ENCODE measurements around the gene OGN.

Gene OGN

DNA sequence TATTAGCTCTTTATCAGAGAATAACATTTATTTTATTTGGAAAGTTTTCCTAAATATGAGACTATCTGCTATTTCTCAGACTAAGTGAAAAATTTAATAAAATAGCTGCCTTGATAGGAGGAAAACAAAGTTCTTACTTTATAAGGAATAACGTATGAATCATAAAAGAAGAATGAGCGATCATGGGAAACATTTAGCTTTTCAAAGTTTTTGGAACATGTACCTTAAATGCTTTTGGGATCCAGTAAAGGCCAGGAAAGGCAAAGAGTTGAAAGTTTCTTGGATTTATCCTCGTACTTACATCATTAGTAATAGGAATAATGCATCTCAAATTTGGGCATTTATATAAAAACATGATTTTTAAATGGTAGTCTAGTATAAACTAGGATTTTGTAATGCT lies 19.4 kb downstream of the OGN start:
- Histone ChIP-seq H3K27me3 (no peaks in the 10 kb centered on the region), H3K9ac (no peak overlapping the region), H3K36me3 (peaks cover 13% of the 10 kb centered on the region; the same call in 1 of the 2 replicates), H3K27ac (no peak overlapping the region), H3K4me3 (no peak overlapping the region), H3K4me2 (no peak overlapping the region), H4K20me1 (no peaks in the 10 kb centered on the region), H3K4me1 (no peaks in the 10 kb centered on the region), H3K9me3 (no peaks in the 10 kb centered on the region)
- TF ChIP-seq Cebpa-rat (IDR thresholded peaks at IDR 0.05), result no peak

DNA sequence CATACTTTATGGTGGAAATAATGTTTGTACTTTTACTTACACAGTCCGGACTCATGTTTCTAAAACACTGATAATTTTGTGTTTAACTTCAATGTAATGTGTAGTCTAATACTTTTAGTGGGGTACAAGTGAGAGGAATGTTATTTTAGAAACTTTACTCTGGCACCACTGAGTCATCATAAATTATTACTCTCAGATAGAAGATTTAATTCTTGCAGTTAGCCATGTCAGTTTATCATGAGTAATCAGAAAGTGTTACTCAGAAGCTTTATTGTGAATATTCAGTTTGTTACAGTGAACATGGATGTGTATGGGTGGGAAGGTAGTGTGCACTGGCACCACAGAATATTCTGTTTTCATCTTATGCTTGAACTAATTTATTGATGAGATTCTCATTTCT lies 20.0 kb downstream of the OGN start:
- Histone ChIP-seq H3K27me3 (no peaks in the 10 kb centered on the region), H3K4me3 (no peak overlapping the region), H3K4me1 (no peaks in the 10 kb centered on the region), H3K4me2 (no peak overlapping the region), H3K36me3 (peaks cover 13% of the 10 kb centered on the region; the same call in 1 of the 2 replicates), H4K20me1 (no peaks in the 10 kb centered on the region), H3K9ac (no peak overlapping the region), H3K9me3 (no peaks in the 10 kb centered on the region), H3K27ac (no peak overlapping the region)
- no peak for TF ChIP-seq Cebpa-rat (IDR thresholded peaks at IDR 0.05)

DNA sequence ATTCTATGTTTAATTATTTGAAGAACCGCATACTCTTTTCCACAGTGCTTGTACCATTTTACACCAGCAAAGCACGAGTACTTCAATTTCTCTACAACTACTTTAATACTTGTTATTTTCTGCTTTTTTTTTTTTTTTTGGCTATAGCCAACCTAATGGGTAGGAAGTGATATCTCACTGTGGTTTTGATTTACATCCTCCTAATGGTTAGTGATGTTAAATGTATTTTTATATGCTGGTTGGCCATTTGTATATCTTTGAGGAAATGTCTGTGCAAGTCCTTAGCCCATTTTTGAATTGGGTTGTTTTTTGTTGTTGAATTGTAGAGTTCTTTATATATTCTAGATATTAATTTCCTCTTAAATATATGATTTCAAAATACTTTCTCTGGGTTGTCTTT lies 22.6 kb downstream of the OGN start:
- H3K4me1 ChIP-seq, result no peaks in the 10 kb centered on the region
- H3K4me3 ChIP-seq, result no peak overlapping the region
- peaks cover 13% of the 10 kb centered on the region for H3K36me3 ChIP-seq
- no peak for TF ChIP-seq Cebpa-rat (IDR thresholded peaks at IDR 0.05)
- H4K20me1 ChIP-seq, result no peaks in the 10 kb centered on the region
- no peak overlapping the region for H3K27ac ChIP-seq
- no peak overlapping the region for H3K4me2 ChIP-seq
- no peaks in the 10 kb centered on the region for H3K9me3 ChIP-seq
- H3K27me3 ChIP-seq, result no peaks in the 10 kb centered on the region
- H3K9ac ChIP-seq, result no peak overlapping the region

DNA sequence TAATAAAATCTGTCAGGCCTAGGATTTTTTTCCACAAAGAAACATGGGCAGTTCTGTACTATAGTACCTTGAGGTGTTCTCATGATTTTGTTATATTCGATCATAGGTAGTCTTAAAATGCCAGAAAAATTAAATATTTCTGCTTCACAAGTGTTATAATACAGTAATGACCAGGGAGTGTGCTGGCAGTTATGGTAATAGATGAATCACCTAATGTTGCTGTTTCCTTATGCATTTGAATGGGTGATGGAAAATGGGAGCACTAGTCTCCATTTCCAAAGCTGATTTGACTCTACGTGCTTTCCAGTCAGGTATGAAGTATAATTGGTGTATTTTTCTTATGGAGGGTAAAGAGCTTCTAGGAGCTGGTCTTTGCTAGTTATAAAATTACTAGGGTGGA lies 23.8 kb downstream of the OGN start:
- no peak overlapping the region for H3K4me2 ChIP-seq
- no peaks in the 10 kb centered on the region for H3K27me3 ChIP-seq
- no peaks in the 10 kb centered on the region for H4K20me1 ChIP-seq
- H3K4me3 ChIP-seq, result no peak overlapping the region
- H3K4me1 ChIP-seq, result no peaks in the 10 kb centered on the region
- no peaks in the 10 kb centered on the region; the same call in 1 of the 2 replicates for H3K9me3 ChIP-seq
- peaks cover 13% of the 10 kb centered on the region for H3K36me3 ChIP-seq
- no peak overlapping the region for H3K9ac ChIP-seq
- TF ChIP-seq Cebpa-rat (IDR thresholded peaks at IDR 0.05), result no peak
- no peak overlapping the region for H3K27ac ChIP-seq

DNA sequence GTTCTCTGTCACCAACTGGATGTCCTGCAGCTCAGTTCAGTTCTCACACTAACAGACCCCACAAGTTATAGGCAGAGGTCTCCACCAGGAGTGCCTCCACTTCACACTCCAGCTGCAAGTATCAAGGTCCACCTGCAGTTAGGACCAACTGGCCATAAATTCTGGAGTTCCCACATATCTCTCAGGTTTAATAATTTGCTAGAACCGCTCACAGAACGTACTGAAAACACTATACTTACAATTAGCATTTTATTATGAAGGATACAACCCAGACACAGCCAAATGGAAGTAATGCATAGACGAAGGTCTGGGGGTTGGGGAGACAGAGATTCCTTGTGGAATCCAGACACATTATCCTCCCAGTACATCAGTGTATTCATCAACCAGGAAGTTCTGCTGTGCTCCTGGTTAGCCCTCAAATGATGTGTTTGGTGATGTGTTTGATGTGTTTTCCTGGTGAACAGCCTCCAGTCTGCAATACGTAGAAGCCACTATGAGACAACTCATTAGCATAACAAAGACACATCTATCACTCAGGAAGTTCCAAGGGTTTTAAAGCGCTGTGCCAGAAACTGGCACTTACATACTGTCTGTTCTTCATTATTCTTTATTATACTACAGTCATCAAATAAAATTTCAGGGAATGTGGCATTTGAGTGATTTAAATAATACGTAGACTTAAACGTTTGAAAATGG lies 25.4 kb downstream of the OGN start:
- H3K9me3 ChIP-seq, result peaks cover 13% of the 10 kb centered on the region
- no peak overlapping the region for H3K4me2 ChIP-seq
- H3K36me3 ChIP-seq, result peaks cover 16% of the 10 kb centered on the region
- no peaks in the 10 kb centered on the region for H3K4me1 ChIP-seq
- no peak overlapping the region for H3K9ac ChIP-seq
- no peak overlapping the region for H3K4me3 ChIP-seq
- no peak for TF ChIP-seq Cebpa-rat (IDR thresholded peaks at IDR 0.05)
- no peak overlapping the region for H3K27ac ChIP-seq
- H4K20me1 ChIP-seq, result no peaks in the 10 kb centered on the region
- H3K27me3 ChIP-seq, result no peaks in the 10 kb centered on the region

DNA sequence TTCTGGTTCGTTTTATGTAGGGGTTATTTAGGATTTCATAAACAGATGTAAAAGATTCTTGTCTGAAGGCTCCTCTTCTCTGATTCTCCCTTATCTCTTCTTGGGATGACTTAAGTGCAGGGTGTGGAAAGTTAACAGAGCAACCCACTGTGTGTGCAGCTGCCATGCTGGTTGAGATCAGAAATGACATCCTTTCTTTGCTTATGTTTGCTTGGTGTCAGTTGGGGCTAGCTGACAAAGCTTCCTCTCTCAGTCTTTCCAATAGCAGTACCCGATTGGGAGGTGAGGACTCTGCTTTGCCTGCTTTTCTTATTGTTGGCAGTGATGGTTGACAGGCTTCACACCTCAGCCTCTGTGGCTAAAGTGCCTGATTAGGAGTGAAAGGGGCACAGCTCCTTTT lies 26.5 kb downstream of the OGN start:
- no peak overlapping the region for H3K9ac ChIP-seq
- H3K9me3 ChIP-seq, result peaks cover 24% of the 10 kb centered on the region
- no peak overlapping the region for H3K27ac ChIP-seq
- H3K4me3 ChIP-seq, result no peak overlapping the region
- no peaks in the 10 kb centered on the region for H4K20me1 ChIP-seq
- H3K27me3 ChIP-seq, result no peaks in the 10 kb centered on the region
- H3K4me2 ChIP-seq, result no peak overlapping the region
- peaks cover 24% of the 10 kb centered on the region for H3K36me3 ChIP-seq
- TF ChIP-seq Cebpa-rat (IDR thresholded peaks at IDR 0.05), result no peak
- H3K4me1 ChIP-seq, result no peaks in the 10 kb centered on the region

DNA sequence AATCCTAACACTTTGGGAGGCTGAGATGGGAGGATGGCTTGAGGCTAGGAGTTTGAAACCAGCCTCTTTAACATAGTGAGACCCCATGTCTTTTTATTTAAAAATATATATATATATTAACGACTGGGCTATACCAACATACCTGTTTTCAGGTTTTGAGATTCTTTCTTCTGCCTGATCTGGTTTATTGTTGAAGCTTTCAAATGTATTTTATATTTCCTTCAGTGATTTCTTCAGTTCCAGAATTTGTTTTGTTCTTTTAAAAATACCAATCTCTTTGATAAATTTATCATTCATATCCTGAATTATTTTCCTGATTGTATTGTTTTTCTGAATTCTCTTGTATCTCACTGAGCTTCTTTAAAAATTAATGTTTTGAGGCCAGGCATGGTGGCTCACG lies 31.2 kb downstream of the OGN start:
- peaks cover 37% of the 10 kb centered on the region for H3K9me3 ChIP-seq
- H3K4me1 ChIP-seq, result no peaks in the 10 kb centered on the region
- H3K4me3 ChIP-seq, result no peak overlapping the region
- peaks cover 18% of the 10 kb centered on the region for H3K36me3 ChIP-seq
- no peaks in the 10 kb centered on the region for H4K20me1 ChIP-seq
- no peak for TF ChIP-seq Cebpa-rat (IDR thresholded peaks at IDR 0.05)
- no peaks in the 10 kb centered on the region for H3K27me3 ChIP-seq
- no peak overlapping the region for H3K27ac ChIP-seq
- no peak overlapping the region for H3K9ac ChIP-seq
- H3K4me2 ChIP-seq, result no peak overlapping the region

DNA sequence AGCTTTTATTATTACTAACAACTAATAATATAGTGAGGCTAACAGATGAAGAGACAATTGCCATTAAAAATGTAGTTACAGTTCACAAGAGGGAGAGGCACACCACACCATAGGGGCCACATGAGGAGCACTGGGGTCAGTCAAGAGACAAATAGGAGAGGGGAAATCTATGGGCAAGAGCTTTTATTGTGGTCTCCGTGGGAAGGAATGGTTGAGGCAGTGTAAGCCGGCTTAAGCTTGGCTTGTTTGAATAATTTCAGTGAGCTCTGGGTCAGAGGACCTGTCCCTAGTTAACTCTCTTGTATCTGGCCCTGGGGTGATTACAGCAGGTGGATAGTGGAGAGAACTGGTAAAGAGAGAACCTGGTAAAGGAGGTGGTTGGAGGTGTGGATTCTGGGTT lies 35.3 kb downstream of the OGN start:
- Histone ChIP-seq H3K9ac (no peak overlapping the region), H3K4me2 (no peak overlapping the region), H3K36me3 (peaks cover 39% of the 10 kb centered on the region), H3K27me3 (no peaks in the 10 kb centered on the region), H3K9me3 (peaks cover 25% of the 10 kb centered on the region), H4K20me1 (no peaks in the 10 kb centered on the region), H3K27ac (no peak overlapping the region), H3K4me1 (no peaks in the 10 kb centered on the region), H3K4me3 (no peak overlapping the region)
- no peak for TF ChIP-seq Cebpa-rat (IDR thresholded peaks at IDR 0.05)

DNA sequence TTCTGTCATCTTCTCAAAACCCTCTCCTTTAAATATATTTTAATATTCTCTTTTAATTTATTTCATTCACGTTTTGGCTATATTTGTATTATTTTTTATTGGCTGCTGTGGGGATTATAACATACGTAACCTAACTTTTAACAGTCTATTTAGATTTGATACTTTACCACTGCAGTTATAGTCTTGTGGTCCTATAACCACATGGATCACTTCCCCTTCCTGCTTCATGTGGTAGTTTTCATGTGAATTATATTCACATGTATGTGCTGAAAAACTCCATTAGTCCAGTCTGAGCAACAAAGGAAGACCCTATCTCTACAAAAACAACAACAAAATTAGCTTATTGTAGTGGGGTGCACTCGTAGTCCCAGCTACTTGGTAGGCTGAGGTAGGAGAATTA lies 44.3 kb downstream of the OGN start:
- Histone ChIP-seq H3K27me3 (no peaks in the 10 kb centered on the region), H3K9me3 (peaks cover 24% of the 10 kb centered on the region), H4K20me1 (no peaks in the 10 kb centered on the region), H3K4me1 (peaks cover 9% of the 10 kb centered on the region; the same call in 1 of the 2 replicates), H3K4me2 (0 out of 2 replicates have a peak overlapping the region, but pooled peaks have one; percentile 5), H3K4me3 (no peak overlapping the region), H3K36me3 (peaks cover 24% of the 10 kb centered on the region), H3K9ac (no peak overlapping the region), H3K27ac (no peak overlapping the region)
- no peak for TF ChIP-seq Cebpa-rat (IDR thresholded peaks at IDR 0.05)

DNA sequence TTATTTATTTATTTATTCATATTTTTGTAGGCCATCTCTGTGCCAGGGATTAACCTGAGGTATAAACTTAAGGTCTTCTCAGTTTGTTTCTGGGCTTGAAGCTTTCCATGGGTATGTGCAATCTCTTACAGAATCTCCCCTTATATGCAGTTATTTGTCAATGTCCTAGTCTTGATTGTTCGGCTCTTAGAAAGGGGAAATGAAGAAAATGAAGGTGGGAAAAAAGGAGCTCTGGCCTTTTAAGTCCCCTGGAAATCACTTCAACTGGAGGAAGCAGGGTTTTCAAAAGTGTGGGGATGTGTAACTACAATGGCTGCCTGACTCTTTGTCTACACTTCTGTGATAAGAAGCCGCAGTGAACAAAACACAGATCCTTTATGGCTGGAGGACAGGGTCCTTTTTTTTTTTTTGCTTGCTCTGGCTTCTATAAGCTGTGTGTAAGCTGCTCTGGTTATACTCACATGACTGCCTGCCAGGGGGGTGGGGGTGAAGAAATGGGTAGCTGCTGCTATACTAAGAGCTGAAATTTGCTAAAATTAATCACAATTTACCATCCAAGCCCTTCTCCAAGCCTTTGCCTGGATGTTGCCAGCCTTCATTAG lies 44.9 kb downstream of the OGN start:
- no peak overlapping the region for H3K9ac ChIP-seq
- no peaks in the 10 kb centered on the region for H4K20me1 ChIP-seq
- peaks cover 30% of the 10 kb centered on the region for H3K9me3 ChIP-seq
- H3K4me3 ChIP-seq, result no peak overlapping the region
- no peaks in the 10 kb centered on the region for H3K27me3 ChIP-seq
- 0 out of 2 replicates have a peak overlapping the region, but pooled peaks have one; percentile 5 for H3K4me2 ChIP-seq
- peaks cover 9% of the 10 kb centered on the region; the same call in 1 of the 2 replicates for H3K4me1 ChIP-seq
- no peak for TF ChIP-seq Cebpa-rat (IDR thresholded peaks at IDR 0.05)
- H3K27ac ChIP-seq, result no peak overlapping the region
- H3K36me3 ChIP-seq, result peaks cover 24% of the 10 kb centered on the region
